Kidney (tissue), 14 donors: ENCODE results near the gene PFDN6. TPM values are rescaled to one million over a fixed set of nuclear protein-coding genes. Genes with fewer than 3 reads are reported as not detected.
A peak's percentile ranks its signal among the peaks of the same experiment; 100 is the strongest.

Experiments
- DNase-seq, 5 donors: peaks; one replicate each; pipeline ENCODE4 v3.0.0-alpha.2; 2013 to 2020
- FAIRE-seq: peaks from 2 replicates; lab custom pipeline; 2012; peaks lifted over from hg19 to GRCh38; lab: Jason Lieb, UNC
- H3K27ac ChIP-seq, 2 donors: one replicate each; pipeline ENCODE4 v1.7.0; 2013; ENCODE audit warnings: low read depth in 2 of 2, low read length in 2 of 2, inconsistent platforms in 1 of 2
- H3K27me3 ChIP-seq: one replicate; pipeline ENCODE4 v1.7.1; 2013; ENCODE audit warnings: low read length, inconsistent platforms; ENCODE audit not compliant: control insufficient read depth, insufficient read depth
- H3K36me3 ChIP-seq, 3 donors: one replicate each; pipeline versions ENCODE4 v1.7.0 to v1.7.1; 2013; ENCODE audit warnings: low read length in 3 of 3, control low read depth in 1 of 3, inconsistent platforms in 1 of 3; ENCODE audit not compliant: insufficient read depth in 3 of 3, control insufficient read depth in 2 of 3
- H3K4me1 ChIP-seq, 3 donors: one replicate each; pipeline versions ENCODE4 v1.7.0 to v1.7.1; 2013; ENCODE audit warnings: low read length in 3 of 3, inconsistent platforms in 1 of 3, low read depth in 1 of 3; ENCODE audit not compliant: control insufficient read depth in 2 of 3, insufficient read depth in 2 of 3
- H3K4me3 ChIP-seq, 3 donors: one replicate each; pipeline versions ENCODE4 v1.7.0 to v1.8.1; 2013; ENCODE audit warnings: low read length in 3 of 3, control low read depth in 1 of 3, inconsistent platforms in 1 of 3
- H3K9ac ChIP-seq, 3 donors: one replicate each; pipeline versions ENCODE4 v1.7.0 to v1.7.1; 2013; ENCODE audit warnings: low read length in 3 of 3, control low read depth in 1 of 3, inconsistent platforms in 1 of 3
- H3K9me3 ChIP-seq, 3 donors: one replicate each; pipeline versions ENCODE4 v1.7.0 to v1.7.1; 2013; ENCODE audit warnings: low read length in 3 of 3, control low read depth in 1 of 3, inconsistent platforms in 1 of 3; ENCODE audit not compliant: control insufficient read depth in 2 of 3, insufficient read depth in 1 of 3
- CTCF ChIP-seq: IDR thresholded peaks from 3 replicates; pipeline ENCODE4 v1.5.1; 2012; ENCODE audit warnings: mild to moderate bottlenecking, moderate library complexity, borderline replicate concordance; ENCODE audit not compliant: insufficient read depth; ENCODE audit errors: extremely low read depth
- intact Hi-C: fragments of 100-400 bp; cut with DNase I; formaldehyde crosslinking; loops from one replicate; pipeline ENCODE4 v1.11.1; 2022
- polyA plus RNA-seq: library from polyadenylated mRNA; stranded (reverse); fragments of 350-450 nt; fragmentation: Illumina TruSeq; extraction: RNeasy Lipid Tissue Mini Kit (QIAGEN cat#74804); gene quantifications from one replicate; pipeline ENCODE4 v1.2.3, GENCODE V29; 2014; ENCODE audit warnings: low read depth, low replicate concordance; ENCODE audit not compliant: insufficient read depth
- total RNA-seq: library from RNA; stranded (reverse); fragmentation: NEBNext Ultra II Directional; extraction: Animal tissue kit (Norgen Biotek cat#: 25700); gene quantifications from one replicate; pipeline ENCODE4 v1.2.1, GENCODE V29; 2021
- donor health status: control.
- donor health status: control.
- donor health status: control.
- donor health status: control.
- donor health status: control.
- donor health status: DM: yes; HTN: yes; CAD: no.
- donor health status: Normal renal cell carcinoma (clear cell type).

The PFDN6 gene
- total and polyA plus RNA-seq, 2 donors from 2014 or later = 46.8 to 159 TPM

DNA sequence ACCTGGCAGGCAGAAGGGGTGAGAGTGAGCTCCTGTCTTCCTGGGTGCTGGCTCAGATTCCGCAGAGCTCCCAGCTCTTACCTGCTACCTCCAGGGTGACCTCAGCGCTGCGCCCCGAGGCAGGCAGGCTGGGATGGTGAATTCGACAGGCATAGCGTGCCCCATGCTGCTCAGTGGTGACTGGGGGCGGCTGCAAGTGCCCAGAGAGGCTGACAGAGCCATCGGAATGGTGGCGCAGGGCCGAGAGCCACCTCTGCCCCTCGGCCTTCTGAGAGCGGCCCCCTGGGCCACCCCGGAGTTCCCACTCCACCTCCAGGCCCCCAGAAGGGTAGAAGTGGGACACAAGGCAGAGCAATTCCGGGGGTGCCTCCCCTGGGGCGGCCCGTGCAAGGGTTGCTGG, 14.8 kb downstream of the PFDN6 start:
- DNase-seq (peak in 1 of 5 donors; percentile 59), FAIRE-seq (no peak)
- no peak overlapping the region for H3K9ac ChIP-seq
- peaks cover 0 to 3% (median 0%) of the 10 kb centered on the region in 3 donors for H3K4me1 ChIP-seq
- no peak for TF ChIP-seq CTCF
- no peaks in the 10 kb centered on the region for H3K27me3 ChIP-seq
- H3K9me3 ChIP-seq = no peaks in the 10 kb centered on the region
- no peak overlapping the region for H3K27ac ChIP-seq
- no peak overlapping the region for H3K4me3 ChIP-seq
- peaks cover 4 to 19% (median 15%) of the 10 kb centered on the region in 3 donors for H3K36me3 ChIP-seq
- intact Hi-C loops = no loop called here

GRCh38 chr6:33305052-33305451, 15.7 kb downstream of the PFDN6 start:
- no peak overlapping the region for H3K9ac ChIP-seq
- intact Hi-C loops = no loop called here
- H3K36me3 ChIP-seq = peaks cover 4 to 19% (median 15%) of the 10 kb centered on the region in 3 donors
- no peaks in the 10 kb centered on the region for H3K9me3 ChIP-seq
- no peak for DNase-seq
- H3K27me3 ChIP-seq = no peaks in the 10 kb centered on the region
- TF ChIP-seq CTCF = no peak
- no peak overlapping the region for H3K4me3 ChIP-seq
- no peak for FAIRE-seq
- peaks cover 0 to 3% (median 0%) of the 10 kb centered on the region in 3 donors for H3K4me1 ChIP-seq
- H3K27ac ChIP-seq = no peak overlapping the region

DNA sequence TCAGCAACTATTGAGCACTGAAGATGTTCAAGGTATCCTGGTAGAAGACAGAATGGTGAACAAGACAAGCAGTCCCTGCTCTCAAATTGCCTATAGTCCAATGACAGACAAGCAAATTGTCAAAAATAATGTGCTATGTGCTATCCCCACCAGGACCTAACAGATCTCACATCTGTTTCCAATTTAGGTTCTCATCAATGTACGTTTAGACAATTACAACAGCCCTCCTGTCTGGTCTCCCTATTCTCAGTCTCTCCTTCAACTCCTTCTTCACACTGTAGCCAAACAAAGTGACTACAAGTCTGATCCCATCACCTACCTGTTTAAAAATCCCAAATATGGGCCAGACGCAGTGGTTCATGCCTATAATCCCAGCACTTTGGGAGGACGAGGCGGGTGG, 17.0 kb downstream of the PFDN6 start:
- Histone ChIP-seq H3K27ac (no peak overlapping the region), H3K4me1 (peaks cover 0 to 3% (median 0%) of the 10 kb centered on the region in 3 donors), H3K27me3 (no peaks in the 10 kb centered on the region), H3K4me3 (no peak overlapping the region), H3K36me3 (peaks cover 4 to 19% (median 15%) of the 10 kb centered on the region in 3 donors), H3K9ac (no peak overlapping the region), H3K9me3 (no peaks in the 10 kb centered on the region)
- intact Hi-C loops = no loop called here
- no peak for TF ChIP-seq CTCF
- no peak for FAIRE-seq
- no peak for DNase-seq
